T-helper 22 cell (primary cell): ENCODE data around the gene CFAP58.

Experiments used
- DNase-seq: peaks from one replicate; pipeline ENCODE4 v3.0.0-alpha.2; 2020; ENCODE audit warnings: low read depth

Gene CFAP58

GRCh38 chr10:104353325-104354048 lies at the start of gene CFAP58:
CFAP58 (plus strand) TSS chr10:104353833; CDS start chr10:104353898, 65 bp downstream.
- DNase-seq = peak; percentile 85

- no peak for DNase-seq
These were observed 49.3 kb upstream of the CFAP58 start for GRCh38 chr10:104304356-104304745.

GRCh38 chr10:104304927-104305326 lies 48.7 kb upstream of the CFAP58 start:
- no peak for DNase-seq

GRCh38 chr10:104306897-104307296 lies 46.7 kb upstream of the CFAP58 start:
- DNase-seq = no peak

DNA sequence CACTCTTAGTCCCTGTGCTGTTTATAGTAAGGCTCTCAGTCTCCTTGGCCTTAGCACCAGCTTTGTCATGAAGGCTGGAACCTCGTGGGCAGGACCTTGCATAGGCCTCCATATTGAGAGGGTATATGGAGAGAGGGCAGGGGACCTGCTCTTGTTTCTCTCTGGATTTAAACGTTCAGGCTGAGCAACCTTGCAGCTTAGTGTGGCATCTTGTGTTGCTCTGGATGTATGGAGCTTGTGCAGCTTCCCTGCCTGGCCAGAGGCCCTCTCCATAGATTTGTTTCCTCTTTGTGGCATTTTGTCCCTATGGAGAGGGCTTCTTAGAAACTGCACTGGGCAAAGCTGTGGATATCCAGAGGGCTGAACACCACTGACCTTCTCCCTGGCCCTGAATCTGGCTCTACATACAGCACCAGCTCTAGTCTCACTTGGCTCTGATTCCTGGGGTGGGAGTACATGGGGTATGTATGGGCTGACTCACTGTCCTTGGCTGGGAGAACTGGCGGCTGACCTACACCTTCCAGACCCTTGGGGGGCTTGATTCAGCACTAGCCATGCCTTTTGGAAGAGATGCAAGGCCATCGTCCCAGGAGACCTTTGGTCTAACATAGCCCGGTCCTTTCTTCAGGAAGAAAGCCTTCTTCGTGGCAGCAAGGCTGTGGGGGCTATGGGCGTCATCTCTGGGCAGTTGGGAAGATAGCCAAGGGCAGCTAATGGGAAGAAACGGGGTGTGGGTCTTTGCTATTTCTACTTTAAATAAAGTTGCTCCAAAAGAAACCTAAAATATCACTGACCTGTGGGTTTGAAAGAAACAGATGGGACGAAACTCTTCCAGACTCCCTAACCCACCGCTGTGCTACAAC lies 45.8 kb upstream of the CFAP58 start:
- DNase-seq = no peak

DNA sequence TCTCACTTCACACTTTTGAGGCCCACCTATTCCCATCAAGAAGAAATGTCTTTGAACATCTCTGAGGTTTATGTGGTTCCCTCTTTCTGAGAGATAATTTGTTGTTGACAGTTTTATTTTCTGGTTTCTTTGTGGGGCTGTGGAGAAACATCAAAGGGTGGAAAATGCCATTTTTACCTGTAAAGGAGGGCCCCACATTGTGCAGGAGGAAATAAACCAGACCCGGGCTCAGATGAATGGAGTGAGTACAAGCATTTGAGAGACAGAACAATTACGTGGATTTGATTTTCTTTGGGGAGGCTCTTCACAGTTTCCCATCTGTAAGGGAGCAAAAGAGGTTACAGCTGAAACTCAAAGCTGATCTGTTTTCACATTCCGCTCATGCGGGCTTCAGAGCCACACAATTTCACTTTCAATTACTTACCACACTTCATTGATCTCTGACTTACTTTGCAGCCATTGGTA lies 45.2 kb upstream of the CFAP58 start:
- DNase-seq = no peak

GRCh38 chr10:104309980-104310978 lies 43.4 kb upstream of the CFAP58 start:
- no peak for DNase-seq

DNA sequence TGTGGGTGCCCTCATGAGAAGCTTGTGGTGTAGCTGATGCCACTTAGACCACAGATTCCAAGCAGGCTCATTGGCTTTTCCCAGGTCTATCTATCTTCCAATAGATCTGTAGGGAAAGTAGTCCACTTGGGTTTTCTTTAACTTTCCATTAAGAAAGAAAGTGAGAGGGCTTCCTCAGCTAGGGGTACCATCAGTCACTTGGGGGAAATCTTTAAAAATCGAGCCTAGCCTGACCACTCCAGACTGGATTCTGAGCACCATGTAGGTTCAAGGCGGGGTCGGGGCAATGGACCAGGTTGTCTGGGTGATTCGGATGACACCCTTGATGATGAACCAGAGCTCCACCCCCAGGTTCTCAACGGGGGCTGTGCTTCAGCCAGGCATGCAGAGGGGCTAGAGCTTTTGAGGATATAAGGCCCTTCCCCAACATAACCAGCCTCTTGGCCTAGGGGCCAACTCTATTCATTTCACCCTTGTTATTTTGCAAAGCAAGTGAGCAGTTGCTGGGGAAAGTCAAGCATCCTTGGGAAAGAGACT lies 42.4 kb upstream of the CFAP58 start:
- DNase-seq = no peak

DNA sequence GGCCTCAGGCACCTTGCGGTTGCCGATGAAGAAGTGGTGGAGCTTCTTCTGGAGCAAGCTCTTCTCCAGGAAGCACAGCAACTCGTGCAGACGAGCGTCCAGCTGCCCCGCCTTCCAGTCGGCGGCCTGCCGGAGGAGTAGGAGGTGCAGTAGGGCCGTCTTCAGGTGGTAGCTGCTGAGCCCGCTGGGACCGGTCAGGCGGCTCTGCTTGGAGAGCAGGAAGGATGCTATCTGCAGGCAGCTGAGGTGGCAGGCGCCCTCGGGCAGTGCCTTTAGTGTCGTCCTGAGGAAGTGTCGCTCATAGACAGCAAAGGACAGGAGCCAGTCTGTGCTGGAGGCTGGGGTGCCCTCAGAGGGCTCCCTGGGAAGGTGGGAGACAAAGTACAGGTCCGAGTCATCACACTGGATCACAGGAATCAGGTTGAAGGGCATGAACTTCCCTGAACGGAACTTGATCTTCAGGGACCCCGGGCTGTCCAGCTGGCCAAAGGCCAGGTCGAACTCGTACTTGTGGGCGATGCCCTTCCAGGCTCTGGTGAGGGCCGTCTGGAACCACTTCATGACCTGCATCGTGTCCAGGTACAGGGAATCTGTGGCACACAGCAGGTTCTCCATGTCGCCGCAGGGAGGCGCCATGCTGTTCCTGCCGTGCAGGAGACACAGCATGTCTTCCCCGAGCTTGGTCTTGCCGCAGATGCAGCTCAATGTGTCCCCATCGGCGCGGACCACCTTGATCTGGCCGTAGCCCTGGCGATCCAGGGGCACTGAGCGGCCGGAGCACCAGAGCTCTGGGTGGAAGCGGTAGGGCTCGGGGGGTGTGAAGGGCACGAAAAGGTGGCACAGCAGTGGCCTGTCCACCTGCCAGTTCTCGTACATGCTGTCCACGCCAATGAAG lies 38.8 kb upstream of the CFAP58 start:
- DNase-seq = no peak

GRCh38 chr10:104315486-104315921 lies 38.1 kb upstream of the CFAP58 start:
- DNase-seq = no peak

- no peak for DNase-seq
These were observed 37.1 kb upstream of the CFAP58 start for GRCh38 chr10:104316321-104317099.

- DNase-seq = no peak
These were observed 36.3 kb upstream of the CFAP58 start for GRCh38 chr10:104317269-104317710.

DNA sequence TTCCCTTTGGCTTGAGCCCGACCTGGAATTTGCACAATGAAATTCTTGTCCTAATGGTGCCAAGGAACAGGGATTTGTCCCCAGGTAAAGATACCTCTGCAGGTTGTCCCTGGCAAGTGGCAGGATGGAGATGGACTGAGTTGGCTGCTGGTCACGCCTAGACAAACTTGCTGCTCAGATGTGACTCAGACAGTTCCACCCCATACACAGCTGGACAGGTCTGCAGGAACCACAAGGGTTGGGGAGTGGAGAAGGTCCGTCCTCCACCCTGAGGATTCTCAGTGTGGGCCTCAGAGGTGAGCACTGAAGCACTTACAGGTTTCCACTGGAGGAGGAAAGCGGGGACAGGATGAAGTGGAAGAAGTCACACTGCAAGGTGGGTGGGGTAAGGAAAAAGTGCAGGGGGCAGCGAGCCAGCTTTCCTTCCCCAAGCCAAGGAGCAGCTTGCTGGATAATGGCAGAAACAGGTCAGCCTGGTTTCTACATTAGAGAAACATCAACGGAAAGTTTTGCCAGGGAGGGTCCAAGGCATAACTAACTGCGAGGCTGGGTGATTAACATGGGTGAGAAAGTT lies 35.8 kb upstream of the CFAP58 start:
- DNase-seq = no peak

GRCh38 chr10:104318326-104318725 lies 35.3 kb upstream of the CFAP58 start:
- DNase-seq = no peak

DNA sequence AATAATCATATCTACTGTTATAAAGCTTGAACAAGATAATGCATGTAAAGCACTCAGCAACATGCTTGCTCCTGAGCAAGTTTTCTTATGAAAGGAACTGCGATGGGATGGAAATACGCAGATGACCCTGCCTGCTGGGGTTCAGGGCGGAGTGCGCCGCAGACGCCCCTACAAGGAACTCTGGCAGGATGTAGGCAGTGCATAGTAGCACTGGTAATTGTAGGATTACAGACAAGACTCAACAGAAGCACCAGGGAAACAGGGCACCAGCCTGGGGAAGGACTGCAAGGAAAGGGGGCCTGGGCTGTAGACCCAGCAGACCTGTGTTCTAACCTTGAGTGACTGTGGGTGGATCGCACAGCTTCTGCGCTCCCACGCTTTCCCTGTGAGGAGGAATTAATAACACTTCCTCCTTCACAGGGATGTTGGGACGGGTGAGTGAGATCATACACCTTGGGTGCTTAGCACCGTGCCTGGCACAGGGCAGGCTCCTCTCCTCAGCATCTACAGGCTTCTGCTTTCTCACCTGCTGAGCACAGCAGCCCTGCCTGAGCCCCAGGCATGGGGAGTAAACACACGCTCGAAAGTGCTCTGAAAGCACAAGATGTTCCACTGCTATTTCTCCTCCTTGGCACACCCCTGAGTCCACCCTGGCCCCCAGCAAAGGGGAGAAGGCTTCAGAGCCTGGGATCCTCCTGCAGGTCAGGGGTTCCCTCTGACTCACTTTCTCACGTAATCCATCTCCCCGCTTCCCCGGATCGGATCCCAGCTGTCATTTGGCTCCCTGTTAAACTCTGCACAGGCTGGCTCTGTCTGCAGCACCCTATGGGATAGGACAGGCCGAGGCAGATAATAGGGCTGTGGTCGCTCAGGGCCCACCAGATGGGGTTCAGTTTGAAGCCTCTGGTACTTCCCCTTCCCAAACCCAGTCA lies 34.6 kb upstream of the CFAP58 start:
- no peak for DNase-seq

DNA sequence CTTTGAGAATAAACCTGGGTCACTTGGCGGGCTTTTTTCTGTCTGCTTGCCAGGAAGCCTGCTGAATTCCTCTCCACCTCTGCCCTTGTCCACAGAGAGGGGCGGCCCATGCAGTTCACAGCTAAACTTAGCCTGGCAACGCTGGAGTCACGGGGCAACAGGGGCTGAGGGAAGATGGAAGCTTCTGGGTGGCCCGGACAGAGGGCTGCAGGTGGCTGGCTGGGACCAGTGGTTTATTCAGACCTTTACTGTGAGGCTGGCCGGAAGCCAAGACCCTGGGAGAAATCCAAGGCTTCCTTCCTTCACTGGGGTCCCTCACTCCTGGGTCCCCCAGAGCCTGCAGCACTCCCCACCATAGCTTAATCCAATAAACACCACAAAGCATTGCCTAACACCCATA lies 32.4 kb upstream of the CFAP58 start:
- no peak for DNase-seq

GRCh38 chr10:104321725-104322415 lies 31.8 kb upstream of the CFAP58 start:
- DNase-seq = peak; percentile 14

GRCh38 chr10:104322416-104322782 lies 31.2 kb upstream of the CFAP58 start:
- no peak for DNase-seq
